Body of pancreas (tissue), 4 donors: Measurements from ENCODE around the gene OR2D2.
"Not testable (repeated sequence)": the region's sequence is repeated elsewhere in the genome, so short reads cannot be mapped to it uniquely, and the experiment has no call there.

Source experiments
- POLR2A ChIP-seq, 3 donors: fragments of 450-650 bp; IDR thresholded peaks; one replicate each; pipeline ENCODE4 v1.6.1; 2016; ENCODE audit warnings: antibody characterized with exemption in 3 of 3, mild to moderate bottlenecking in 2 of 3
- TF ChIP-seq, protein P1 (sequence below), 7 experiments: fragments of 450-650 bp in 4 of 7; fragments of 200-600 bp in 3 of 7; sonication (generic) in 3 of 7; IDR thresholded peaks; one replicate each; pipeline ENCODE4 v1.5.1; 2016 to 2019; ENCODE audit warnings: antibody characterized with exemption in 7 of 7

DNA sequence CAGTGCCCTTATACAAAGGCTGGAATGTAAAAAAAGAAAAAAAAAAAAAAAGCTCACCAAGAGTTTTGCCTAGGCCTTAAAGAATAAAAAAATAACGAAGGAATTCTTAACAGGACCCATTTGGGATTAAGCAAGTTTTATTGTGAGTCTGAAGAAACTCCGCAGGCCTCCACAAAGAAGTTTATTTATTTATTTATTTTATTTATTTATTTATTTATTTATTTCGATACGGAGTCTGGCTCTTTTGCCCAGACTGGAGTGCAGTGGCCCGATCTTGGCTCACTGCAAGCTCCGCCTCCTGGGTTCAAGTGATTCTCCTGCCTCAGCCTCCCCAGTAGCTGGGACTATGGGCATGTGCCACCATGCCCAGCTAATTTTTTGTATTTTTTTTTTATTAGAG lies 37.5 kb downstream of the OR2D2 start:
- TF ChIP-seq, protein P1, sequence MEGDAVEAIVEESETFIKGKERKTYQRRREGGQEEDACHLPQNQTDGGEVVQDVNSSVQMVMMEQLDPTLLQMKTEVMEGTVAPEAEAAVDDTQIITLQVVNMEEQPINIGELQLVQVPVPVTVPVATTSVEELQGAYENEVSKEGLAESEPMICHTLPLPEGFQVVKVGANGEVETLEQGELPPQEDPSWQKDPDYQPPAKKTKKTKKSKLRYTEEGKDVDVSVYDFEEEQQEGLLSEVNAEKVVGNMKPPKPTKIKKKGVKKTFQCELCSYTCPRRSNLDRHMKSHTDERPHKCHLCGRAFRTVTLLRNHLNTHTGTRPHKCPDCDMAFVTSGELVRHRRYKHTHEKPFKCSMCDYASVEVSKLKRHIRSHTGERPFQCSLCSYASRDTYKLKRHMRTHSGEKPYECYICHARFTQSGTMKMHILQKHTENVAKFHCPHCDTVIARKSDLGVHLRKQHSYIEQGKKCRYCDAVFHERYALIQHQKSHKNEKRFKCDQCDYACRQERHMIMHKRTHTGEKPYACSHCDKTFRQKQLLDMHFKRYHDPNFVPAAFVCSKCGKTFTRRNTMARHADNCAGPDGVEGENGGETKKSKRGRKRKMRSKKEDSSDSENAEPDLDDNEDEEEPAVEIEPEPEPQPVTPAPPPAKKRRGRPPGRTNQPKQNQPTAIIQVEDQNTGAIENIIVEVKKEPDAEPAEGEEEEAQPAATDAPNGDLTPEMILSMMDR (IDR thresholded peaks at IDR 0.05), result not testable (repeated sequence)
- TF ChIP-seq POLR2A (IDR thresholded peaks at IDR 0.05), result not testable (repeated sequence)
